ENCODE results near the gene RPL35.

RPL35 gene

GRCh38 chr9:124820698-124821623 is 40.8 kb downstream of the RPL35 start:
- no peak for DNase-seq (ENCODE audit: low spot score)

GRCh38 chr9:124818431-124819281 is 43.1 kb downstream of the RPL35 start:
- no peak for DNase-seq (ENCODE audit: low spot score)

- no peak for DNase-seq (ENCODE audit: low spot score)
These were observed 46.2 kb downstream of the RPL35 start for GRCh38 chr9:124815601-124816000.

GRCh38 chr9:124814164-124814535 is 47.6 kb downstream of the RPL35 start:
- DNase-seq (ENCODE audit: low spot score): no peak

GRCh38 chr9:124813501-124814163 is 48.1 kb downstream of the RPL35 start:
- no peak for DNase-seq (ENCODE audit: low spot score)

- DNase-seq (ENCODE audit: low spot score): no peak
These were observed 48.7 kb downstream of the RPL35 start for GRCh38 chr9:124813041-124813440.

- DNase-seq (ENCODE audit: low spot score): no peak
These were observed 49.3 kb downstream of the RPL35 start for GRCh38 chr9:124812441-124812876.

GRCh38 chr9:124810663-124811355 is 50.9 kb downstream of the RPL35 start:
- no peak for DNase-seq (ENCODE audit: low spot score)

GRCh38 chr9:124809741-124810500 is 51.8 kb downstream of the RPL35 start:
- DNase-seq (ENCODE audit: low spot score): no peak

GRCh38 chr9:124809211-124809610 is 52.5 kb downstream of the RPL35 start:
- no peak for DNase-seq (ENCODE audit: low spot score)

GRCh38 chr9:124808246-124808956 is 53.4 kb downstream of the RPL35 start:
- no peak for DNase-seq (ENCODE audit: low spot score)
